Measurements from ENCODE around the gene RBM19. TPM values are rescaled to one million over a fixed set of nuclear protein-coding genes. Genes with fewer than 3 reads are reported as not detected.
"Not testable (repeated sequence)": the region's sequence is repeated elsewhere in the genome, so short reads cannot be mapped to it uniquely, and the experiment has no call there.

Gene RBM19
- total and polyA plus RNA-seq, 7 experiments from 2014 or later, result 10.8 to 108 (median 59.0) TPM

GRCh38 chr12:113997365-113997764 is 31.2 kb upstream of the RBM19 start:
- Mint-ChIP-seq H3K27ac (no peak overlapping the region), H3K27me3 (peaks cover 4 to 44% (median 33%) of the 10 kb centered on the region in 5 donors), H3K36me3 (no peaks in the 10 kb centered on the region), H3K9me3 (no peaks in the 10 kb centered on the region), H3K4me1 (no peaks in the 10 kb centered on the region), H3K4me3 (no peak overlapping the region)
- ATAC-seq, result no peak
- DNase-seq, result no peak
- ChIA-PET CTCF (no interaction called here), POLR2A (no interaction called here)
- no peaks in the 10 kb centered on the region for H3K9me3 ChIP-seq (ENCODE audit: control insufficient read depth in 2 of 3, low read length in 3 of 3)
- intact Hi-C loops (cut with micrococcal nuclease), result no loop called here
- no peak overlapping the region for H3K4me3 ChIP-seq (ENCODE audit: low read length)
- H3K4me1 ChIP-seq (ENCODE audit: control insufficient read depth in 2 of 2, insufficient read depth in 2 of 2, low read length in 2 of 2), result no peaks in the 10 kb centered on the region
- no peaks in the 10 kb centered on the region for H3K27me3 ChIP-seq (ENCODE audit: control insufficient read depth in 2 of 2, insufficient read depth in 2 of 2, low read length in 2 of 2)
- H3K27ac ChIP-seq (ENCODE audit: low read depth, low read length), result no peak overlapping the region
- no peaks in the 10 kb centered on the region for H3K36me3 ChIP-seq (ENCODE audit: control insufficient read depth in 2 of 3, insufficient read depth in 3 of 3, low read length in 3 of 3)

- Mint-ChIP-seq H3K27me3 (peaks cover 4 to 46% (median 38%) of the 10 kb centered on the region in 5 donors), H3K9me3 (peaks cover 0 to 3% (median 0%) of the 10 kb centered on the region in 11 donors), H3K4me1 (no peaks in the 10 kb centered on the region), H3K27ac (no peak overlapping the region), H3K4me3 (no peak overlapping the region), H3K36me3 (no peaks in the 10 kb centered on the region)
- H3K27ac ChIP-seq (ENCODE audit: low read depth, low read length), result no peak overlapping the region
- no peak overlapping the region for H3K4me3 ChIP-seq (ENCODE audit: low read length)
- ChIA-PET POLR2A (no interaction called here), CTCF (no interaction called here)
- no peaks in the 10 kb centered on the region for H3K4me1 ChIP-seq (ENCODE audit: control insufficient read depth in 2 of 2, insufficient read depth in 2 of 2, low read length in 2 of 2)
- H3K27me3 ChIP-seq (ENCODE audit: control insufficient read depth in 2 of 2, insufficient read depth in 2 of 2, low read length in 2 of 2), result no peaks in the 10 kb centered on the region
- H3K9me3 ChIP-seq (ENCODE audit: control insufficient read depth in 2 of 3, low read length in 3 of 3), result no peaks in the 10 kb centered on the region
- no peaks in the 10 kb centered on the region for H3K36me3 ChIP-seq (ENCODE audit: control insufficient read depth in 2 of 3, insufficient read depth in 3 of 3, low read length in 3 of 3)
- intact Hi-C loops (cut with micrococcal nuclease), result no loop called here
- DNase-seq (no peak), ATAC-seq (no peak)
These were observed 29.9 kb upstream of the RBM19 start for GRCh38 chr12:113996026-113996425.

GRCh38 chr12:113994051-113994450 is 27.9 kb upstream of the RBM19 start:
- H3K36me3 Mint-ChIP-seq, result no peaks in the 10 kb centered on the region
- H3K9me3 Mint-ChIP-seq, result peaks cover 0 to 3% (median 0%) of the 10 kb centered on the region in 11 donors
- DNase-seq (no peak), ATAC-seq (no peak)
- H3K9me3 ChIP-seq (ENCODE audit: control insufficient read depth in 2 of 3, low read length in 3 of 3), result no peaks in the 10 kb centered on the region
- POLR2A ChIA-PET, result no interaction called here
- intact Hi-C loops (cut with micrococcal nuclease), result no loop called here
- no peaks in the 10 kb centered on the region for H3K4me1 Mint-ChIP-seq
- H3K4me3 Mint-ChIP-seq, result no peak overlapping the region
- no peak overlapping the region for H3K27ac Mint-ChIP-seq
- no peak overlapping the region for H3K4me3 ChIP-seq (ENCODE audit: low read length)
- H3K36me3 ChIP-seq (ENCODE audit: control insufficient read depth in 2 of 3, insufficient read depth in 3 of 3, low read length in 3 of 3), result no peaks in the 10 kb centered on the region
- no peaks in the 10 kb centered on the region for H3K27me3 ChIP-seq (ENCODE audit: control insufficient read depth in 2 of 2, insufficient read depth in 2 of 2, low read length in 2 of 2)
- H3K4me1 ChIP-seq (ENCODE audit: control insufficient read depth in 2 of 2, insufficient read depth in 2 of 2, low read length in 2 of 2), result no peaks in the 10 kb centered on the region
- H3K27ac ChIP-seq (ENCODE audit: low read depth, low read length), result no peak overlapping the region
- H3K27me3 Mint-ChIP-seq, result peaks cover 5 to 50% (median 41%) of the 10 kb centered on the region in 5 donors
- CTCF ChIA-PET, result no interaction called here

- H3K27me3 ChIP-seq (ENCODE audit: control insufficient read depth in 2 of 2, insufficient read depth in 2 of 2, low read length in 2 of 2); POLR2A ChIA-PET; CTCF ChIA-PET; ATAC-seq; H3K36me3 Mint-ChIP-seq; H3K4me1 ChIP-seq (ENCODE audit: control insufficient read depth in 2 of 2, insufficient read depth in 2 of 2, low read length in 2 of 2); H3K9me3 Mint-ChIP-seq; H3K4me3 ChIP-seq (ENCODE audit: low read length); H3K27ac ChIP-seq (ENCODE audit: low read depth, low read length); H3K4me1 Mint-ChIP-seq; H3K4me3 Mint-ChIP-seq; DNase-seq; H3K27ac Mint-ChIP-seq; H3K36me3 ChIP-seq (ENCODE audit: control insufficient read depth in 2 of 3, insufficient read depth in 3 of 3, low read length in 3 of 3); H3K9me3 ChIP-seq (ENCODE audit: control insufficient read depth in 2 of 3, low read length in 3 of 3); intact Hi-C loops (cut with micrococcal nuclease): not testable (repeated sequence)
- peaks cover 10 to 60% (median 43%) of the 10 kb centered on the region in 5 donors for H3K27me3 Mint-ChIP-seq
These were observed 26.6 kb upstream of the RBM19 start for GRCh38 chr12:113992751-113993150.

GRCh38 chr12:113991224-113992044 is 25.3 kb upstream of the RBM19 start:
- H3K4me3 ChIP-seq (ENCODE audit: low read length), result no peak overlapping the region
- Mint-ChIP-seq H3K9me3 (peaks cover 0 to 3% (median 0%) of the 10 kb centered on the region in 11 donors), H3K27ac (peak overlapping the region in 1 of 9 donors; percentile 49), H3K36me3 (no peaks in the 10 kb centered on the region), H3K27me3 (peaks cover 10 to 68% (median 37%) of the 10 kb centered on the region in 5 donors), H3K4me3 (no peak overlapping the region), H3K4me1 (no peaks in the 10 kb centered on the region)
- H3K27ac ChIP-seq (ENCODE audit: low read depth, low read length), result no peak overlapping the region
- H3K4me1 ChIP-seq (ENCODE audit: control insufficient read depth in 2 of 2, insufficient read depth in 2 of 2, low read length in 2 of 2), result no peaks in the 10 kb centered on the region
- DNase-seq (no peak), ATAC-seq (no peak)
- no peaks in the 10 kb centered on the region for H3K9me3 ChIP-seq (ENCODE audit: control insufficient read depth in 2 of 3, low read length in 3 of 3)
- POLR2A ChIA-PET, result no interaction called here
- intact Hi-C loops (cut with micrococcal nuclease), result no loop called here
- no peaks in the 10 kb centered on the region for H3K36me3 ChIP-seq (ENCODE audit: control insufficient read depth in 2 of 3, insufficient read depth in 3 of 3, low read length in 3 of 3)
- CTCF ChIA-PET, result no interaction called here
- no peaks in the 10 kb centered on the region for H3K27me3 ChIP-seq (ENCODE audit: control insufficient read depth in 2 of 2, insufficient read depth in 2 of 2, low read length in 2 of 2)

GRCh38 chr12:113990250-113991223 is 24.4 kb upstream of the RBM19 start:
- ATAC-seq (no peak), DNase-seq (no peak)
- Mint-ChIP-seq H3K36me3 (no peaks in the 10 kb centered on the region), H3K27me3 (peaks cover 10 to 62% (median 28%) of the 10 kb centered on the region in 5 donors), H3K4me1 (no peaks in the 10 kb centered on the region), H3K4me3 (no peak overlapping the region), H3K9me3 (peaks cover 0 to 3% (median 0%) of the 10 kb centered on the region in 11 donors), H3K27ac (no peak overlapping the region)
- intact Hi-C loops (cut with micrococcal nuclease), result no loop called here
- H3K27ac ChIP-seq (ENCODE audit: low read depth, low read length), result no peak overlapping the region
- no peaks in the 10 kb centered on the region for H3K36me3 ChIP-seq (ENCODE audit: control insufficient read depth in 2 of 3, insufficient read depth in 3 of 3, low read length in 3 of 3)
- H3K4me3 ChIP-seq (ENCODE audit: low read length), result no peak overlapping the region
- H3K27me3 ChIP-seq (ENCODE audit: control insufficient read depth in 2 of 2, insufficient read depth in 2 of 2, low read length in 2 of 2), result no peaks in the 10 kb centered on the region
- POLR2A ChIA-PET, result no interaction called here
- H3K9me3 ChIP-seq (ENCODE audit: control insufficient read depth in 2 of 3, low read length in 3 of 3), result no peaks in the 10 kb centered on the region
- H3K4me1 ChIP-seq (ENCODE audit: control insufficient read depth in 2 of 2, insufficient read depth in 2 of 2, low read length in 2 of 2), result no peaks in the 10 kb centered on the region
- CTCF ChIA-PET, result no interaction called here

Measured in naive thymus-derived CD4-positive, alpha-beta T cell (primary cell).